WI38 (cell line): ENCODE results near the gene LRMDA.
"Not testable (repeated sequence)": the region's sequence is repeated elsewhere in the genome, so short reads cannot be mapped to it uniquely, and the experiment has no call there.

Experiments
- H3K4me3 ChIP-seq: 2 replicates; pipeline ENCODE4 v1.5.1; 2011; ENCODE audit warnings: low read depth, mild to moderate bottlenecking, control low read depth, low read length
- TF ChIP-seq, protein P1 (sequence below): IDR thresholded peaks from 2 replicates; pipeline ENCODE4 v1.5.1; 2012; ENCODE audit warnings: low read depth, mild to moderate bottlenecking, control low read depth, low read length

LRMDA gene

DNA sequence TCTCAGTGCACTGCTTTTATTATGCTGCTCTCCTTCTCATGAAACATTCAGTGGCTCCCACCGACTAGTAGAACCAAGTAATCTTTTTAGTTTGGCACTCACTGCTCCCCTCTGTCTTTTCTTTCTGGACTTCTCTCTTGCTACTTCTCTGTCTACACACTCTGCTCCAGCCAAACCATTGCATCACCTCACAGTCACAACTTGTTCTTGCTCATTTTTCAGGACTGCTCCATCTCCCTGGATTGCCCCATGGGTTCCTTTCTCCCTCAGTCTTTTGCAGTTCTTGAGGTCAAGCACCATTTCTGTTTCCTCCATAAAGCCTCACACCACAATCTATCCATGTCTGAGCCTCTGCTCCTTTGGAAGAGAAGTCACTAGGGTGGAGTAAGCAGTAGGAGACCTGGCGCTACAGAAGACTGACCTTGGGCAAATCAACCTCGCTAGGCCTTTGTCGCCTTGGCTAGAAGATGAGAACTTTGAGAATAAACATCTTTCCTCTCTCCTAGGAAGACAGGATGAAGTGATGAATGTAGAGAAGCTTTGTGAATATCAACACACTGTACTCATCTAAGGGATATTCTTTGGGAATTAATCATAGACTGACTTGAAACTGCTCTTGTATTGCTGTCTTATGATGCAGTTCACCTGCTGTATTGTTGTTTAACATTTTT is 186.2 kb downstream of the LRMDA start:
- TF ChIP-seq, protein P1, sequence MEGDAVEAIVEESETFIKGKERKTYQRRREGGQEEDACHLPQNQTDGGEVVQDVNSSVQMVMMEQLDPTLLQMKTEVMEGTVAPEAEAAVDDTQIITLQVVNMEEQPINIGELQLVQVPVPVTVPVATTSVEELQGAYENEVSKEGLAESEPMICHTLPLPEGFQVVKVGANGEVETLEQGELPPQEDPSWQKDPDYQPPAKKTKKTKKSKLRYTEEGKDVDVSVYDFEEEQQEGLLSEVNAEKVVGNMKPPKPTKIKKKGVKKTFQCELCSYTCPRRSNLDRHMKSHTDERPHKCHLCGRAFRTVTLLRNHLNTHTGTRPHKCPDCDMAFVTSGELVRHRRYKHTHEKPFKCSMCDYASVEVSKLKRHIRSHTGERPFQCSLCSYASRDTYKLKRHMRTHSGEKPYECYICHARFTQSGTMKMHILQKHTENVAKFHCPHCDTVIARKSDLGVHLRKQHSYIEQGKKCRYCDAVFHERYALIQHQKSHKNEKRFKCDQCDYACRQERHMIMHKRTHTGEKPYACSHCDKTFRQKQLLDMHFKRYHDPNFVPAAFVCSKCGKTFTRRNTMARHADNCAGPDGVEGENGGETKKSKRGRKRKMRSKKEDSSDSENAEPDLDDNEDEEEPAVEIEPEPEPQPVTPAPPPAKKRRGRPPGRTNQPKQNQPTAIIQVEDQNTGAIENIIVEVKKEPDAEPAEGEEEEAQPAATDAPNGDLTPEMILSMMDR = no peak
- H3K4me3 ChIP-seq = no peak overlapping the region

DNA sequence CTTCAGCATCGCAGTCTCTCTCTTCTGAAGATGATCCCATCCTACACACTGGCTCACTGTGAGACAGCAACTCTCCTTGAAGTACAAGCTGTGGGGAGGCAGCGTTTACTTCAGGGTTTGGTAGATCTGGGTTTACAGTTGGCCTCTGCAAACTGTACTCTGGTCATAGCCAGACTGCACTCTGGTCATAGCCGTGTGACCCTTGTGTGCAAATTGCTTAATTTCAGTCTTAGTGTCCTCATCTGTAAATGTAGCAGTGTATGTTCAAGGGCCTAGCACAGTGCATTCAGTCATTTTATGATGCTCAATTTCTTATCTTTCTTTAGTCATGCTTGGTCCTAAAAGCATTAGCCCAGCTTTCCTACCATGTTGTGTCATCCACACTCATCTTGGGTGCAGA is 188.2 kb downstream of the LRMDA start:
- TF ChIP-seq, protein P1 = no peak
- H3K4me3 ChIP-seq = no peak overlapping the region

DNA sequence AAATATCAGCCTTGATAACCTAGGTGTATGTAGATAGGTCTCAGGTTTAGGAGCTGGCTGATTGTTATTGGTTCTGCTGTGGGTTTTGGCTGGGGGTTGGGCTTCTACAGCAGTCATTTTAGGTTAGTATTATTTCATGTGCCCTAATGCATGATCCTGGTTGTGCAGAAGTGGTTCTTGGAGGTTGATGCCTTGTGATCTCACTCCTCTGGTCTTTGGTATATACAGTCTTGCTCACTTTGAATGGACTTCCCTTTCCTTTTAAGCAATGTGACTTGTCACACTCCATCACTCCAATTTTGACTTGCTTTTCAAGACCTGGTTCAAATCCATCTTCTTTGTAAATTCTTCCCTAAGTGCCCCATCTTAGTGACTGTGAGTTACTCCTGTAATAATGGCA is 188.9 kb downstream of the LRMDA start:
- TF ChIP-seq, protein P1 = no peak
- H3K4me3 ChIP-seq = no peak overlapping the region

DNA sequence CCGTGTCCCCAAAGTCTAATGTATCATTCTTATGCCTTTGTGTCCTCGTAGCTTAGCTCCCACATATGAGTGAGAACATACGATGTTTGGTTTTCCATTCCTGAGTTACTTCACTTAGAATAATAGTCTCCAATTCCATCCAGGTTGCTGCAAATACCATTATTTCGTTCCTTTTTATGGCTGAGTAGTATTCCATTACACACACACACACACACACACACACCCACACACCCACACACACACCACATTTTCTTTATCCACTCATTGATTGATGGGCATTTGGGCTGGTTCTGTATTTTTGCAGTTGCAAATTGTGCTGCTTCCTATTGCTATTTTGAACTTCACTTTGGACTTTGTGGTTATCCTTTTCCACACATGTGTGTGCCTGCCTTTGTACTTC is 189.6 kb downstream of the LRMDA start:
- not testable (repeated sequence) for H3K4me3 ChIP-seq

DNA sequence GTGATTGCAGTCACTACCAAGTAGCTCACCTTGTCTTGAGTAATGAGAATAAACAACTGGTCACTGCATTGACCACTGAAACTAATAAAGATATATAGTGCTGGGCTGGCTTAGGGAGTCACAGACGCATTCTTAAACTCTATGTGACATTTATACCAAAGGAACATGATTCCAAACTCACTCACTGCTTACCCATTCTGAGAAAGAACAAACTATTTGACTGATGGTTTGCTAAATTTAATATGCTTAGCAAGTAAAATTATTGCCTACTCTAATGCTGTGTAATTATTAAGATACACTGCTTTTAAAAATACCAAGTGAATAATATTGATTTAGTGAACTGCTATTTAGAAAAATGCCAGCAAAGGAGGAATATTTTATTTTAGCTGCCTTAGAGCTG is 191.1 kb downstream of the LRMDA start:
- TF ChIP-seq, protein P1 = no peak
- no peak overlapping the region for H3K4me3 ChIP-seq

DNA sequence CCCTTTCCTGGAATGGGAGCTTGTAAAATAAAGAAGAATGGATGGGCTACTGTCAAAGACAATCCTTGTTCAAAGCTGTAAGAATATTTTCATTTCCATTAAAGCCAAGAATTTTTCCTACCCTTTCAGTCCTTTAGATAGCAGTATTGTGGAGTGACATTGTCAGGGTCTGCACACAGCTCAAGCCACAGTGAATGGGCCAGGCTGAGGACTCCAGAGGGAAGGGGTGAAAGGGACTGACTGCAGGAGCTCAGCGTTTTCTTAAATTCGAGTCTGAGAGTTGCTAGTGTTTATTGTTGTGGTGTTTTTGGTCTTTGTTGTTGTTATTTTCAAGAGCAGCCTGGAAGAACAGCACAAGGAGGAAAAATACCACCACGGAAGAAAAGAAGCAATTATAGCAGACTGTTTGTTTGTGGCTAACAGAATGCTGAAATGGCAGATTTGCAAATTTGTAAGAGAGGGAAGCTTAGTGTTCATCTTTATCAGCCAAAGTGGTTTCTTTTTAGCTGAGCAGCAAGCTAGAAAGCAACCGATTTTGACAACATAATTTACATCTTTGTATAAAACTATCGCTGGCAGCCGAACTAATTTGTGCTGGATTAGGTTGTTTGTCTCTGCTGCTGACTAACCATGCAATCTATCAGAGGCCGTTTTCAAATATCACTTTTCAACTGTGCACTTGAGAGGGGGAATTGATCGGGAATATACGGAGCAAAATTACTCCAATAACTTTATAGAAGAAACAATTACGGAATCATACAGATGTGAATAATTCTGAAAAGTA is 192.1 kb downstream of the LRMDA start:
- TF ChIP-seq, protein P1 = no peak
- H3K4me3 ChIP-seq = no peak overlapping the region

DNA sequence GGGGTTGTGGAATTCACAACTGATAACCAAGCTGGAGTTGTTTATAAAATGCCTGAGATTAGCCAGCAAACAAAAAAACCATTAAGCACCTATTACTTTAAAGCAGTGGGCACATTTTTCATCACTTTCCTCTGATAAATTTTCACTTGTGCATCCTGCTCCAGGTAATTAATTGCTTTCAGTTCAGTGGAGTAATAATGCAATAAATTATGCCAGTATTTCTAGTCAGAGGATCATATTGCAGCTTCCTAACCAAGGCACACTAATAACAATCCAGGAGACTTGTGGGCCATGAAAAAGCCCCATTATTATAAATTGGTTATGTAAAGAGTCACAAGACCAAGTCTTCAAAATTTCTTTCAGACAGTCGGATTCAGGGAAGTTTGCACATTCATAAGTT is 193.2 kb downstream of the LRMDA start:
- H3K4me3 ChIP-seq = no peak overlapping the region
- TF ChIP-seq, protein P1 = no peak
